NCI-H748 (cell line): ENCODE results near the gene SRR.
A peak's percentile ranks its signal among the peaks of the same experiment; 100 is the strongest.
"Not testable (repeated sequence)": the region's sequence is repeated elsewhere in the genome, so short reads cannot be mapped to it uniquely, and the experiment has no call there.

Experiments
- DNase-seq: peaks from one replicate; lab custom pipeline; 2025; ENCODE audit not compliant: unreplicated experiment; lab: John Stamatoyannopoulos, UW

The SRR gene

GRCh38 chr17:2289878-2290478 lies 13.8 kb upstream of the SRR start:
- no peak for DNase-seq

GRCh38 chr17:2292100-2292499 lies 11.7 kb upstream of the SRR start:
- no peak for DNase-seq

- DNase-seq = no peak
Measured at GRCh38 chr17:2295575-2295974, 8.2 kb upstream of the SRR start.

GRCh38 chr17:2297023-2297422 lies 6.7 kb upstream of the SRR start:
- DNase-seq = no peak

- DNase-seq = no peak
Measured at GRCh38 chr17:2299136-2299535, 4.6 kb upstream of the SRR start.

- DNase-seq = no peak
Measured at GRCh38 chr17:2299756-2300155, 4.0 kb upstream of the SRR start.

GRCh38 chr17:2302778-2303203 lies 959 bp upstream of the SRR start:
- peak; percentile 41 for DNase-seq

GRCh38 chr17:2304931-2305330 lies 1.2 kb downstream of the SRR start:
- no peak for DNase-seq

- no peak for DNase-seq
Measured at GRCh38 chr17:2309338-2310154, 5.8 kb downstream of the SRR start.

- no peak for DNase-seq
Measured at GRCh38 chr17:2312736-2313135, 9.0 kb downstream of the SRR start.

GRCh38 chr17:2316916-2317205 lies 13.1 kb downstream of the SRR start:
- not testable (repeated sequence) for DNase-seq

- no peak for DNase-seq
Measured at GRCh38 chr17:2317796-2318195, 14.0 kb downstream of the SRR start.

- DNase-seq = no peak
Measured at GRCh38 chr17:2319051-2319450, 15.3 kb downstream of the SRR start.

GRCh38 chr17:2321399-2321798 lies 17.6 kb downstream of the SRR start:
- DNase-seq = no peak

GRCh38 chr17:2323629-2324314 lies 20.0 kb downstream of the SRR start:
- no peak for DNase-seq

- no peak for DNase-seq
Measured at GRCh38 chr17:2331303-2331702, 27.6 kb downstream of the SRR start.

GRCh38 chr17:2335726-2336214 lies 32.0 kb downstream of the SRR start:
- no peak for DNase-seq

- DNase-seq = peak; percentile 95
Measured at GRCh38 chr17:2336215-2336851, 32.6 kb downstream of the SRR start, which contains the start of gene TSR1. TSS of gene TSR1 (minus strand) at chr17:2336457. CDS start at chr17:2336427, 30 bp downstream.

GRCh38 chr17:2336852-2337543 lies 33.2 kb downstream of the SRR start, which contains the start of gene SGSM2:
TSS of gene SGSM2 (plus strand) at chr17:2337501. CDS start at chr17:2337689, 188 bp downstream.
- DNase-seq = peak; percentile 80

- peak; percentile 71 for DNase-seq
Measured at GRCh38 chr17:2337544-2338314, 34.0 kb downstream of the SRR start.
